ENCODE measurements around the gene GTF3C4.

The GTF3C4 gene

DNA sequence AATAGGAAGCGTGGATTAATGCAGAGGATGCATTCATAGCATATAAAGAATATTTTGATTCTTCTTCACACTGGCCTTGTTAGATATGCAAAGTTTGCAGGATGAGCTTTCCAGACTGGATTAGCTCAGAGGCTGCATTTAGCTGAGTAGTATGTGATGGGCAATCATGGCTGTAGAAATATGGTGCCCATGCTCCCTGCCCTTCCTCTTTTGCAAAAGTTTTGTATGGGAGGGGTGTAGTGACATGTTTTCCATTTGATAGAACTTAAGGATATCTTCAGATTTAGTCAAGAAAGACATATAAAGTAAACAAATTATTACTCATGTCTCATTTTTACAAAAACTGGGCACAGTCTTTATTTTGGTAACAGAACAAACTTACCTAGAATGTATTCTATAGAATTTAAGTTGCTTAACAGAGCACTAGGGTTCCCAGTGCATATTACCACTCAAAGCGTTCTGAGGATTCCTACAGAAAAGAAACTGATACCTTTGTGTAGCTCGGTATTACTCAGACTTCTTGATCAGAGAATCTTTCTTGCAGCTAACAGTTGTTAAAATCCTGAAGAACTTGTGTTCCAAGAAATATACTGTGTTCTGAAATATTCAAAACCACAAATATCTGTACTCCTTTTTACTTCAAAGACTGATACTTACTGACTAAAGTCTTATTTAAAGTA is 9.8 kb downstream of the GTF3C4 start:
- Histone ChIP-seq H3K27ac (replicated peaks) (no peak overlapping the region), H3K4me3 (replicated peaks; ENCODE audit: insufficient read depth, low read length) (no peak overlapping the region), H3K27me3 (ENCODE audit: insufficient read depth, poor library complexity, severe bottlenecking) (no peaks in the 10 kb centered on the region)
- no peak for TF ChIP-seq SPI1 (IDR thresholded peaks at IDR 0.05; ENCODE audit: borderline replicate concordance, low read depth)
- TF ChIP-seq GABPA (IDR thresholded peaks at IDR 0.05; ENCODE audit: low read depth), result no peak
- no peak for TF ChIP-seq POLR2AphosphoS5 (IDR thresholded peaks at IDR 0.05; ENCODE audit: low read depth)
- TF ChIP-seq, protein P1, sequence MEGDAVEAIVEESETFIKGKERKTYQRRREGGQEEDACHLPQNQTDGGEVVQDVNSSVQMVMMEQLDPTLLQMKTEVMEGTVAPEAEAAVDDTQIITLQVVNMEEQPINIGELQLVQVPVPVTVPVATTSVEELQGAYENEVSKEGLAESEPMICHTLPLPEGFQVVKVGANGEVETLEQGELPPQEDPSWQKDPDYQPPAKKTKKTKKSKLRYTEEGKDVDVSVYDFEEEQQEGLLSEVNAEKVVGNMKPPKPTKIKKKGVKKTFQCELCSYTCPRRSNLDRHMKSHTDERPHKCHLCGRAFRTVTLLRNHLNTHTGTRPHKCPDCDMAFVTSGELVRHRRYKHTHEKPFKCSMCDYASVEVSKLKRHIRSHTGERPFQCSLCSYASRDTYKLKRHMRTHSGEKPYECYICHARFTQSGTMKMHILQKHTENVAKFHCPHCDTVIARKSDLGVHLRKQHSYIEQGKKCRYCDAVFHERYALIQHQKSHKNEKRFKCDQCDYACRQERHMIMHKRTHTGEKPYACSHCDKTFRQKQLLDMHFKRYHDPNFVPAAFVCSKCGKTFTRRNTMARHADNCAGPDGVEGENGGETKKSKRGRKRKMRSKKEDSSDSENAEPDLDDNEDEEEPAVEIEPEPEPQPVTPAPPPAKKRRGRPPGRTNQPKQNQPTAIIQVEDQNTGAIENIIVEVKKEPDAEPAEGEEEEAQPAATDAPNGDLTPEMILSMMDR (IDR thresholded peaks at IDR 0.05; ENCODE audit: insufficient read depth, low read length), result no peak
- TF ChIP-seq, protein P2, sequence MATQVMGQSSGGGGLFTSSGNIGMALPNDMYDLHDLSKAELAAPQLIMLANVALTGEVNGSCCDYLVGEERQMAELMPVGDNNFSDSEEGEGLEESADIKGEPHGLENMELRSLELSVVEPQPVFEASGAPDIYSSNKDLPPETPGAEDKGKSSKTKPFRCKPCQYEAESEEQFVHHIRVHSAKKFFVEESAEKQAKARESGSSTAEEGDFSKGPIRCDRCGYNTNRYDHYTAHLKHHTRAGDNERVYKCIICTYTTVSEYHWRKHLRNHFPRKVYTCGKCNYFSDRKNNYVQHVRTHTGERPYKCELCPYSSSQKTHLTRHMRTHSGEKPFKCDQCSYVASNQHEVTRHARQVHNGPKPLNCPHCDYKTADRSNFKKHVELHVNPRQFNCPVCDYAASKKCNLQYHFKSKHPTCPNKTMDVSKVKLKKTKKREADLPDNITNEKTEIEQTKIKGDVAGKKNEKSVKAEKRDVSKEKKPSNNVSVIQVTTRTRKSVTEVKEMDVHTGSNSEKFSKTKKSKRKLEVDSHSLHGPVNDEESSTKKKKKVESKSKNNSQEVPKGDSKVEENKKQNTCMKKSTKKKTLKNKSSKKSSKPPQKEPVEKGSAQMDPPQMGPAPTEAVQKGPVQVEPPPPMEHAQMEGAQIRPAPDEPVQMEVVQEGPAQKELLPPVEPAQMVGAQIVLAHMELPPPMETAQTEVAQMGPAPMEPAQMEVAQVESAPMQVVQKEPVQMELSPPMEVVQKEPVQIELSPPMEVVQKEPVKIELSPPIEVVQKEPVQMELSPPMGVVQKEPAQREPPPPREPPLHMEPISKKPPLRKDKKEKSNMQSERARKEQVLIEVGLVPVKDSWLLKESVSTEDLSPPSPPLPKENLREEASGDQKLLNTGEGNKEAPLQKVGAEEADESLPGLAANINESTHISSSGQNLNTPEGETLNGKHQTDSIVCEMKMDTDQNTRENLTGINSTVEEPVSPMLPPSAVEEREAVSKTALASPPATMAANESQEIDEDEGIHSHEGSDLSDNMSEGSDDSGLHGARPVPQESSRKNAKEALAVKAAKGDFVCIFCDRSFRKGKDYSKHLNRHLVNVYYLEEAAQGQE (IDR thresholded peaks at IDR 0.05; ENCODE audit: insufficient replicate concordance, low read depth), result no peak
- no peak for DNase-seq (ENCODE audit: low read depth in 1 of 2, low spot score in 1 of 2)

DNA sequence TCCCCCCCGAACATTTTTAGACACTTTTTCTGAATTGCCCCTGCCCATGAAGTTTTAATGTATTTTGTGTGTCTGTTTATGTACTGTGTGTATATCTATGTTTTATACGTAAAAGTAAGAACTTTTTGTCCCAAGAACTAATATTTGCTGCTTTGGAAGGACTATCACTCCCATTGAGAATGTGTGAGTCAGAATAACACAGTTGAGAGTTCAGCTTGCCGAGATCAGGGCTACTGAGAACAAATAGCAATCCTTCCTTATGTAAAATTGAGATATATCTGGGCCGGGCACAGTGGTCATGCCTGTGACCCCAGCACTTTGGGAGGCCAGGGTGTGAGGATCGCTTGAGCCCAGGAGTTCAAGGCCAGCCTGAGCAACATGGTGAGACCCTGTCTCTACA is 11.3 kb downstream of the GTF3C4 start:
- TF ChIP-seq POLR2AphosphoS5 (IDR thresholded peaks at IDR 0.05; ENCODE audit: low read depth) (no peak), SPI1 (IDR thresholded peaks at IDR 0.05; ENCODE audit: borderline replicate concordance, low read depth) (no peak), GABPA (IDR thresholded peaks at IDR 0.05; ENCODE audit: low read depth) (no peak)
- TF ChIP-seq, protein P1 (IDR thresholded peaks at IDR 0.05; ENCODE audit: insufficient read depth, low read length), result no peak
- TF ChIP-seq, protein P2 (IDR thresholded peaks at IDR 0.05; ENCODE audit: insufficient replicate concordance, low read depth), result no peak
- Histone ChIP-seq H3K27me3 (ENCODE audit: insufficient read depth, poor library complexity, severe bottlenecking) (no peaks in the 10 kb centered on the region), H3K27ac (replicated peaks) (no peak overlapping the region), H3K4me3 (replicated peaks; ENCODE audit: insufficient read depth, low read length) (no peak overlapping the region)
- DNase-seq (ENCODE audit: low read depth in 1 of 2, low spot score in 1 of 2), result no peak

DNA sequence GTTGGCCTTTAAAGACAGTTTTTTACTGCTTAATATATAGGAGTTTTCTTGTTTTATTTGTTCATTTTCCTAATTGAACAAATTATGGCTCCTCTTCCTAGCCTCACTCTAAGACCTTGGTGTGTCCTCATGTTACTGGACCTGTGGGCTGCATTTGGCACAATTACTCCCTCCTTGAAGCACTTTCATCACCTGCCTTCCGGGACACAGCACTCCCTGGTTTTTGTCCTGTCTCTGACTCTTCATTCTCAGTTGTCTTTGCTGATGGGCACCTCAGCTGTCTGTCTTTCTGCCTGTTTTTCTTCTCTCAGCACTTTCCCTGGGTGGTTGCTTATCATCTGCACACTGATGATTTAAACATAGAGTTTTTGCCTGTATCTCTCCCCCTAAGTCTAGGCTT is 13.6 kb downstream of the GTF3C4 start:
- Histone ChIP-seq H3K27ac (replicated peaks) (no peak overlapping the region), H3K27me3 (ENCODE audit: insufficient read depth, poor library complexity, severe bottlenecking) (no peaks in the 10 kb centered on the region), H3K4me3 (replicated peaks; ENCODE audit: insufficient read depth, low read length) (no peak overlapping the region)
- DNase-seq (ENCODE audit: low read depth in 1 of 2, low spot score in 1 of 2), result no peak
- TF ChIP-seq SPI1 (IDR thresholded peaks at IDR 0.05; ENCODE audit: borderline replicate concordance, low read depth), result no peak
- no peak for TF ChIP-seq POLR2AphosphoS5 (IDR thresholded peaks at IDR 0.05; ENCODE audit: low read depth)
- TF ChIP-seq, protein P1 (IDR thresholded peaks at IDR 0.05; ENCODE audit: insufficient read depth, low read length), result no peak
- TF ChIP-seq, protein P2 (IDR thresholded peaks at IDR 0.05; ENCODE audit: insufficient replicate concordance, low read depth), result no peak
- TF ChIP-seq GABPA (IDR thresholded peaks at IDR 0.05; ENCODE audit: low read depth), result no peak

All from HL-60 (cell line).